ENCODE data around the gene ANKRD40. TPM values are rescaled to one million over a fixed set of nuclear protein-coding genes. Genes with fewer than 3 reads are reported as not detected.

The ANKRD40 gene, protein sequence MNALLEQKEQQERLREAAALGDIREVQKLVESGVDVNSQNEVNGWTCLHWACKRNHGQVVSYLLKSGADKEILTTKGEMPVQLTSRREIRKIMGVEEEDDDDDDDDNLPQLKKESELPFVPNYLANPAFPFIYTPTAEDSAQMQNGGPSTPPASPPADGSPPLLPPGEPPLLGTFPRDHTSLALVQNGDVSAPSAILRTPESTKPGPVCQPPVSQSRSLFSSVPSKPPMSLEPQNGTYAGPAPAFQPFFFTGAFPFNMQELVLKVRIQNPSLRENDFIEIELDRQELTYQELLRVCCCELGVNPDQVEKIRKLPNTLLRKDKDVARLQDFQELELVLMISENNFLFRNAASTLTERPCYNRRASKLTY
- total RNA-seq: 22.2 and 23.3 TPM in 2 replicates

DNA sequence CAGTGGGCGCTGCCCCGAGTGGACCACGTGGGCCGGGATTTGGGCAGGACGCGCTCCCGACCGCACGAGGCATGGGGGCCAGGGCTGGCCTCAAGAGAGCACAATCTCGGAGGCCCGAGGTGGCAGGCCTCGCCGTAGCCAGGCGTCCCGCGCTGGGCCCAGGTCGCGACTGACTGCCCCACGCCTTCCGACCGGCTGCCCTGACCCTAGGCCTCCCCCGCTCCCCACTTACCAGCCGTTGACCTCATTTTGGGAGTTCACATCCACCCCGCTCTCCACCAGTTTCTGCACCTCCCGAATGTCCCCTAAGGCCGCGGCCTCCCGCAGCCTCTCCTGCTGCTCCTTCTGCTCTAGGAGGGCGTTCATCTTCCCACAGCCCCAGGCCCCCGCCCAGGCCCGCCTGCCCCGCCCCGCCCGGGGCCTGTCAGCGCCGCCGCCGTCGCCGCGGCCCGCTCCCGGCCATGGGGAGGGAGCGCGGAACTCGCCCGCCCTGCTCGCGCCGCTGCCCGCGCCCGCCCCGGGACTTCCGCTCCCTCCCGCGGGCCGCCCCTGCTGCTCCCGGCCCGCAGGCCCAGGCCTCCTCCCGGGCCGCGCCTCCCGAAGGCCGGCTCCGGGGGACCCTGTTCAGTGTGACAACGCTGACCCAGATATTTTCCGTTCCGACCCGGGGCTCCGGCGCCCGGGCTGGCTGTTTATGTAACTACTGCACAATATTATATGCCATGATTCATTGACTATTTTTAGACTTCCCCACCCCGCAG is at the start of gene ANKRD40:
TSS of gene ANKRD40 (minus strand) at position 626 of the 761 bp plus-strand sequence. CDS start at position 366, 260 bp downstream.

DNA sequence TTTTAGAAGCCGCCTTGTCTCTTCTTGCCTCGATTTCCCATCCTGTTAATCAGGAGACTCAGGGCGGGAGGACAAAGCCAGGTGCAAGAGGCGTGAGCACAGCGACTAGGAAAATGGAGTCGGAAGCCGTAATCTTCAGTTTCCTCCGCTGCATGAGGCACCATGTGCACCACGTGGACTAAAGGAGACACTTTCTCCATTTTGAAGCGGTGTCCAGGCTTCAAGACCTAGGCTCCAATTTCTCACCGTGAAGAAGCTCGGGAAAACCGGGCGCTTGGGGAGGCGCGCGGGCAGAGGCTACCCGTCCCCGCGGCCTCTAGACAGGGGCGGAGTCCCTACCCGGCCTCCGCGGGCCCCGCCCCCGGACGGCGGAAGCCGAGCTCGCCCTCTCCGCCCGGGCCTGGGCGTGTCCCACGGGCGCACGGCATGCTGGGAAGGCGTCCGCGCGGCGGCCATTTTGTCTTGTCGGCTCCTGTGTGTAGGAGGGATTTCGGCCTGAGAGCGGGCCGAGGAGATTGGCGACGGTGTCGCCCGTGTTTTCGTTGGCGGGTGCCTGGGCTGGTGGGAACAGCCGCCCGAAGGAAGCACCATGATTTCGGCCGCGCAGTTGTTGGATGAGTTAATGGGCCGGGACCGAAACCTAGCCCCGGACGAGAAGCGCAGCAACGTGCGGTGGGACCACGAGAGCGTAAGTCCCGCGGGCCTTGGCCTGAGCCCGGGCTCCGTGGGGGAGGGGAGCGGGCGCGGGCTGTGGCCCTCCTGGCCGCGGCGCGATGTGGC is 11.6 kb upstream of the ANKRD40 start, which contains the start of gene LUC7L3:
TSS of gene LUC7L3 (plus strand) at position 460 of the 780 bp plus-strand sequence. CDS start at position 590, 130 bp downstream.

Other genes starting within 250 kb of the ANKRD40 start
- gene CHAD, start 239.0 kb downstream of the ANKRD40 start, total RNA-seq: not detected in 2 replicates
- gene RSAD1, start 229.1 kb downstream of the ANKRD40 start, total RNA-seq: 13.7 and 21.5 TPM in 2 replicates
- 0.09 and 0.23 TPM in 2 replicates for gene MYCBPAP, start 199.5 kb downstream of the ANKRD40 start, total RNA-seq
- 0.23 and 0.51 TPM in 2 replicates for gene EPN3, start 175.2 kb downstream of the ANKRD40 start, total RNA-seq
- gene SPATA20, start 160.7 kb downstream of the ANKRD40 start, total RNA-seq: 71.4 and 89.9 TPM in 2 replicates
- 0.60 and 0.82 TPM in 2 replicates for gene CACNA1G, start 147.2 kb downstream of the ANKRD40 start, total RNA-seq
- gene ABCC3, start 73.0 kb downstream of the ANKRD40 start, total RNA-seq: 3.8 and 13.9 TPM in 2 replicates
- gene LUC7L3, start 11.7 kb upstream of the ANKRD40 start, total RNA-seq: 15.6 and 21.0 TPM in 2 replicates
- gene ANKRD40CL, start 59.6 kb upstream of the ANKRD40 start, total RNA-seq: not detected in 2 replicates
- 0.09 TPM in 1 of 2 replicates, not detected in the other for gene WFIKKN2, start 127.7 kb upstream of the ANKRD40 start, total RNA-seq
- 11.0 and 15.9 TPM in 2 replicates for gene TOB1, start 158.4 kb upstream of the ANKRD40 start, total RNA-seq

All from pericardium fibroblast (primary cell).